AG09319 (cell line): Measurements from ENCODE around the gene GATA3.

Experiments used
- DNase-seq: peaks from one replicate; pipeline ENCODE4 v3.0.0-alpha.2; 2010; ENCODE audit warnings: low read depth; ENCODE audit errors: extremely low read depth
- CTCF ChIP-seq: IDR thresholded peaks from 2 replicates; pipeline ENCODE4 v1.5.1; 2011; ENCODE audit warnings: low read depth, mild to moderate bottlenecking, inconsistent platforms, low read length, moderate library complexity

Gene GATA3

GRCh38 chr10:8054494-8055407, at the start of gene GATA3:
Gene GATA3 (plus strand): TSS chr10:8054688. CDS start chr10:8055656, 968 bp downstream.
- no peak for TF ChIP-seq CTCF
- DNase-seq, result no peak

GRCh38 chr10:8006274-8006999, 48.1 kb upstream of the GATA3 start:
- no peak for TF ChIP-seq CTCF
- DNase-seq, result no peak

- no peak for TF ChIP-seq CTCF
These were observed 45.5 kb upstream of the GATA3 start for GRCh38 chr10:8009031-8009430.

GRCh38 chr10:8013006-8013405, 41.5 kb upstream of the GATA3 start:
- DNase-seq, result no peak
- TF ChIP-seq CTCF, result no peak

More at GRCh38 chr10:8009031-8009430, 45.5 kb upstream of the GATA3 start:
- DNase-seq, result no peak

GRCh38 chr10:8013619-8014018, 40.9 kb upstream of the GATA3 start:
- no peak for TF ChIP-seq CTCF
- DNase-seq, result no peak

- no peak for TF ChIP-seq CTCF
These were observed 39.8 kb upstream of the GATA3 start for GRCh38 chr10:8014649-8015048.

GRCh38 chr10:8017277-8017676, 37.2 kb upstream of the GATA3 start:
- no peak for DNase-seq
- no peak for TF ChIP-seq CTCF

More at GRCh38 chr10:8014649-8015048, 39.8 kb upstream of the GATA3 start:
- DNase-seq, result no peak
